NT2/D1 (cell line): ENCODE measurements around the gene MLH3.

Source experiments
- SUZ12 ChIP-seq: IDR thresholded peaks from 2 replicates; pipeline ENCODE4 v1.6.1; 2011; ENCODE audit not compliant: insufficient read length, insufficient read depth; ENCODE audit errors: extremely low read depth
- YY1 ChIP-seq: IDR thresholded peaks from 2 replicates; pipeline ENCODE4 v1.6.1; 2011; ENCODE audit not compliant: insufficient read length, insufficient read depth
- ZNF274 ChIP-seq: IDR thresholded peaks from 2 replicates; pipeline ENCODE4 v1.6.1; 2011; ENCODE audit warnings: mild to moderate bottlenecking, low read depth, low read length

GRCh38 chr14:74985806-74986205, 65.5 kb downstream of the MLH3 start:
- no peak for TF ChIP-seq YY1
- no peak for TF ChIP-seq SUZ12
- no peak for TF ChIP-seq ZNF274
